Measurements from ENCODE around the gene EPHA2. TPM values are rescaled to one million over a fixed set of nuclear protein-coding genes. Genes with fewer than 3 reads are reported as not detected.

EPHA2 gene
- total and polyA plus RNA-seq, 8 donors = 6.5 to 17.1 (median 11.0) TPM

GRCh38 chr1:16176653-16177052, 20.8 kb upstream of the EPHA2 start:
- Histone ChIP-seq H3K27me3 (no peaks in the 10 kb centered on the region), H3K9me3 (no peaks in the 10 kb centered on the region), H3K4me3 (no peak overlapping the region), H3K27ac (peak overlapping the region; percentile 47 to 78 (median 70)), H3K4me1 (peaks cover 15 to 29% (median 26%) of the 10 kb centered on the region in 3 donors), H3K36me3 (no peaks in the 10 kb centered on the region)
- FAIRE-seq (no peak), DNase-seq (no peak), ATAC-seq (no peak)
- 70 to 84% methylated on average over 7 of the region's 7 CpGs for WGBS, 2 donors
- intact Hi-C loops (cut with DNase I) = no loop called here
- TF ChIP-seq CTCF (IDR thresholded peaks at IDR 0.05) = no peak

GRCh38 chr1:16175610-16176553, 20.0 kb upstream of the EPHA2 start:
- Histone ChIP-seq H3K9me3 (no peaks in the 10 kb centered on the region), H3K4me3 (no peak overlapping the region), H3K4me1 (peaks cover 15 to 29% (median 26%) of the 10 kb centered on the region in 3 donors), H3K36me3 (no peaks in the 10 kb centered on the region), H3K27ac (peak overlapping the region; percentile 47 to 78 (median 70)), H3K27me3 (no peaks in the 10 kb centered on the region)
- no peak for TF ChIP-seq CTCF (IDR thresholded peaks at IDR 0.05)
- 18 to 20% methylated on average over 23 to 24 of the region's 24 CpGs for WGBS, 2 donors
- DNase-seq = peak; percentile 80 to 94 (median 88)
- FAIRE-seq = no peak
- intact Hi-C loops (cut with DNase I) = no loop called here
- peak; percentile 78 to 86 (median 84) for ATAC-seq

- DNase-seq (no peak), FAIRE-seq (no peak), ATAC-seq (no peak)
- no peak overlapping the region for H3K4me3 ChIP-seq
- no peaks in the 10 kb centered on the region for H3K36me3 ChIP-seq
- 79 to 87% methylated on average over 22 of the region's 22 CpGs for WGBS, 2 donors
- no peaks in the 10 kb centered on the region for H3K9me3 ChIP-seq
- H3K27ac ChIP-seq = peak overlapping the region; percentile 47 to 78 (median 70)
- intact Hi-C loops (cut with DNase I) = no loop called here
- TF ChIP-seq CTCF (IDR thresholded peaks at IDR 0.05) = no peak
- peaks cover 15 to 29% (median 26%) of the 10 kb centered on the region in 3 donors for H3K4me1 ChIP-seq
- no peaks in the 10 kb centered on the region for H3K27me3 ChIP-seq
Measured at GRCh38 chr1:16174886-16175598, 19.2 kb upstream of the EPHA2 start.

- 73 to 75% methylated on average over 9 of the region's 9 CpGs for WGBS, 2 donors
- TF ChIP-seq CTCF (IDR thresholded peaks at IDR 0.05) = no peak
- no peak for FAIRE-seq
Measured at GRCh38 chr1:16174261-16174868, 18.5 kb upstream of the EPHA2 start.

More at GRCh38 chr1:16174261-16174868, 18.5 kb upstream of the EPHA2 start:
- no peak for ATAC-seq
- peaks cover 15 to 29% (median 26%) of the 10 kb centered on the region in 3 donors for H3K4me1 ChIP-seq
- no peaks in the 10 kb centered on the region for H3K27me3 ChIP-seq
- DNase-seq = no peak
- no peaks in the 10 kb centered on the region for H3K9me3 ChIP-seq
- intact Hi-C loops (cut with DNase I) = no loop called here
- peak overlapping the region; percentile 22 to 77 (median 59) for H3K27ac ChIP-seq
- H3K4me3 ChIP-seq = no peak overlapping the region
- no peaks in the 10 kb centered on the region for H3K36me3 ChIP-seq

Measured in pancreas (tissue), 10 donors.